Pulmonary artery endothelial cell (primary cell): ENCODE results near the gene FAM78B. TPM values are rescaled to one million over a fixed set of nuclear protein-coding genes. Genes with fewer than 3 reads are reported as not detected.

Experiments used
- DNase-seq: peaks from one replicate; pipeline ENCODE4 v3.0.0-alpha.2; 2011; ENCODE audit warnings: low read depth, low spot score
- total RNA-seq: library from RNA; depleted of rRNA; stranded (reverse); fragments of >200 nt; gene quantifications from 2 replicates; pipeline ENCODE4 v1.2.3, GENCODE V29; 2014

The FAM78B gene
- total RNA-seq, 1 donor from 2014 or later: 0.13 TPM

- no peak for DNase-seq
These were observed 46.5 kb downstream of the FAM78B start for GRCh38 chr1:166120281-166120680.

- no peak for DNase-seq
These were observed 47.3 kb downstream of the FAM78B start for GRCh38 chr1:166119471-166119965.

- DNase-seq: no peak
These were observed 49.0 kb downstream of the FAM78B start for GRCh38 chr1:166117776-166118175.

DNA sequence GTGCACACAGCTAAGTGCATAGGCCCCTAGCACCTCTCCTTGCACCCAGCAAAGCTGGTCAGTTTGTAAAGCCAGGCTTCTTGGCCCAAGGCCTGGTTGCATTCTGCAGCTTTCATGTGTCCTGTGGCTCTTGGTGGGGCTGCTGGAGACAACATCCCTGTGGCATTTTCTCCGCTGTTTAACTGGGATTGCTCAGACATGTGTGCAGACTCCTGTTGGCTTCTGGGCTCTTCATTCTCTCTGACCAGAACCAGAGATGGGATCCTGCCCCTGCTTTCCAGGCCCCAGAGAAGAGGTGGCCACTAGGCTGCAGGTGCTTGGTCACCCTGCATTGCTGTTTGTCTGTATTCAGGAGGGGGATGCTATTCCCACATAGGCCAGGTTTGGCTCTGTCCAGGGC, 50.8 kb downstream of the FAM78B start:
- no peak for DNase-seq

DNA sequence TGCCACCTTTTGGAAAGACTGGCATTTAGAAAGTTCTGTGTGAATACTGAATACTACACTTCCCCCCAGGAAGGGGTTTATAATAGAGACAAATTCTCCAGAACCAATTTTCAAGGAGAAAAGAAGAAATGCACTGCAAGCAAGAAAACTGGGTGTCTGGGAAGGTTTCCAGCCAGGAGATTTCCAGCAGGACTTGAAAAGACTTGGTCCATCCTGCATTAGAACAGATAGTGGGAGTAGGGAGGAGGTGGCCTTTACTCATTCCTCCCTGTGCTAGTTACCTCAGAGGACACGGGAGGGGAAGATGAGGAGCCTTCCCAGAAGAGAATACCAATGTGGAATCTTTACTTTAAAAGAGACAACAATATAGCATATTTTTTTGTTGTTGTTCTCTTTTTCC, 52.4 kb downstream of the FAM78B start:
- no peak for DNase-seq

DNA sequence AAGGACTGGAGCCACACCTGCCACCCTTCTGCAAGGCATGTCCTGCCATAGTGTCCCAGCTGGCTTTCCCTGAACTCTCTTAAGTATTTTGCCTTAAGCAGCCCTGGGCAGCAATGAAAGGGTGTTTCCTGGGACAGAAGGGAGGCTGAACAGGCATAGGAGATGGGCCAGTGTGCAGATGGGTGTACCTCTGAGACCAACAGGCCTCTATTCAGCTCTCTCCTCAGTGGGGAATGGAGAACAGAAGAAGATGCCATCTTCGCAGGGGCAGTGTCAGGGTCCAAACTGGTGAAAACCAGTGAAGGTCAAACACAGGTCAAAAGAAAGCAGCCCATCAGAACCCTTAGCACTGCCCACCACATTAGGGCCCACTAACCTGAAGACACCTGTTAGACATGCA, 53.2 kb downstream of the FAM78B start:
- no peak for DNase-seq

- DNase-seq: no peak
These were observed 53.8 kb downstream of the FAM78B start for GRCh38 chr1:166113031-166113430.

DNA sequence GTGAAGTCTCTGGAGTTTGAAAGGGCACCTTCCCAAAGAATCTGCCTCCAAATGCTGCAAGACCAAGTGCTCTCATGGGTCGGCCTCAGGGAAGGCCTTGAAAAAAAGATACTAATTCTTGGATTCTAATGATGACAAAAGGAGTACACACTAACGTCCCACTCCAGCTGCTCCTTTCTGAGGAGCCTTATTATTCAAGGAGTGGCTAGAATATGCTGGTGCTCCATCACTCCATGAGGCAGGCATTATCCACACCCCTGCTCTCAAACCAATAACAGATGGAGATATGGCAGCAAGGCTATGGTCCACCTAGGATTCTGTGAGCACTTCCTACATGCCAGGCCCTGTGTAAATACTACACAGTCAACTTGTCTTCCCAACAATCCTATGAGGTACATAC, 54.4 kb downstream of the FAM78B start:
- DNase-seq: no peak

GRCh38 chr1:166111430-166111829, 55.4 kb downstream of the FAM78B start:
- DNase-seq: no peak

DNA sequence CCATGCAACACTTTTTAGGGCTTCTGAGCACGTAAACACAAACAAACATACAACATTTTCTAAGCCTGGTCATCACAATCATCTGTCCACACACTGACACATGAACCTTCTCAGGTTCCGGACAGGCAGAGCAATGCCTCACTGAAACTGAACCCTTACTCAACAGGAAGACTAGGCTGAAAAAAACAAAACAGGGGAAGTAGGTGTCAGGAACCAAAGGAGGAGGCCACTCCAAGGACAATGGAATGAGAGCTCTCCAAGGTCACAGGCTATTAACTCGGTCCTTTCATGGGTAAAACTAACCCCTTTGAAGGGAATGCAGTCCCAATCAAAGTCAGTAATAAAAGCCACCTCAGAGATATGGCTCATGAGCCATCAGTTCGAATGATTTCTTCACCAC, 76.6 kb downstream of the FAM78B start:
- no peak for DNase-seq

DNA sequence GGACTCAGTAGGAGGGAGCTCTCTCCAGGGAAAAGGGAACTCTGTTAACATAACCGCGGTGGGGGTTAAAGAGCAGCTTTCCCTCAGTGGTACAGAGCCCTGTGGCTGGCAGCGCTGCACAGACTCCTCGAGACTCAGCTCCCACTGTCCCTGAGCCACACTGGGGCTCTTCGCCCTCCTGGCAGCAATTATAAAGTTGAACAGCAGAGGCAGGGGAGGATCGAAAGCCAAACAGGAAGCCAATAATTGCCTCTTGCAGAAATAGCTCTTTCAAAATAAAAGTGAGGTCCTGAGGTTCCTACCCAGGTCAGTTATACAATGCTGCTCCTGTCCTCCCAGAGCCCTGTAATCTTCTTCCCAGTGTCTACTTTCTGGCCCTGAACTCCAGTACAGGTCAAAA, 77.0 kb downstream of the FAM78B start:
- no peak for DNase-seq

- DNase-seq: no peak
These were observed 78.2 kb downstream of the FAM78B start for GRCh38 chr1:166088572-166088955.

GRCh38 chr1:166087734-166088571, 78.8 kb downstream of the FAM78B start:
- no peak for DNase-seq

- DNase-seq: no peak
These were observed 80.5 kb downstream of the FAM78B start for GRCh38 chr1:166086113-166086883.

DNA sequence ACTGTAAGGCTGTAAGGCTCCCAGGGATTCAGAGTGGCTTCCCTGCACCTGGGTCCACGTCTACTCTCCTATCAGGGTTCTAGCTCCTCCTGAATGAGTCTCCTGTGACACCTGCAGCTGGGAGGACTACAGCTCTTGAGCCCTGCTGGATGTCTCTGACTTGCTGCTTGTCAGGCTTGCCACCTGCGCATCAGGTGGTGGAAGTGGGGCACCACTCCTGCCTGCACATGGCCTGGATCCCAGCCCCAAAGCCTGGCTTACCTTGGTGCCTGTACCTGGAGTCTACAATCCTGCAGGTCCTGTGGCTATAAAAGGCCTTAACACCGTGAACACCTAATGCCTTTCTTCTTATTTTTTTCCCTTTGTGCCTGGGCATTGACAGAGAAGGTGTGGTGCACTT, 82.2 kb downstream of the FAM78B start:
- no peak for DNase-seq

- DNase-seq: no peak
These were observed 82.9 kb downstream of the FAM78B start for GRCh38 chr1:166083887-166084286.

- no peak for DNase-seq
These were observed 84.2 kb downstream of the FAM78B start for GRCh38 chr1:166082601-166083000.

- DNase-seq: no peak
These were observed 85.6 kb downstream of the FAM78B start for GRCh38 chr1:166080967-166081870.

DNA sequence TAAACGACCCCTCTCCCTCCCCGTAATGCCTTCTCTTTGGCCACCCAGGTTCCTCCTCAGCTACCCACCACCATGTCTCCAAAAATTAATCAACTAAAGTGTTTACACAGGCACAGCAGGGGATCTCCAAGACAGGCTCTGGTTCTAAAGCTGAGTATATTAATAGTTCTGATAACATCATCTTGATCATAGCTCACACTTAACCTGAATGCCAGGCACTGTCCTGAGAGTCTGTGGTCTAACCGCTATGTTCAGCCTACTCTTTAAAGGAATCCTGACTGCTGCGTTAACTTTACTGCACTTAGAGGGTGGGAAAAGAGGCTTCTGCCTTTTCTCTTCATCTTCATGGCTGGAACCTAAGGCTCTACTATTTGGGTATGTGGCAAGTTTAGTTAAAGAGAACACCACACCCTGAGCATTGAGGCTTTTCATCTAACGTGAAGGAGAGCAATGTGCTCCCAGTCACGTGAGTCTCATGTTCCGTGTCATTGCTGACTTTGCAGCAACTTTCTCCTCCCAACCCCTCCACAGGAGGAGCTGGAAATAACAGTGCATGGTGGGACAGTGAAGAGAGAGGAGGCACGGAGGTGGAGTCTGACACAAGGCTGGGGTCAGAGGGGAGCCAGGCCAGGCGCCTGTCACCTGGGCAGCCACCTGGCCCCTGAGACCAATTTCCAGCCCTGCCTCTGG, 86.4 kb downstream of the FAM78B start:
- no peak for DNase-seq

GRCh38 chr1:166079276-166079675, 87.5 kb downstream of the FAM78B start:
- DNase-seq: no peak

- no peak for DNase-seq
These were observed 93.3 kb downstream of the FAM78B start for GRCh38 chr1:166073489-166073888.
